ENCODE data around the gene APBB1IP.
"Not testable (repeated sequence)": the region's sequence is repeated elsewhere in the genome, so short reads cannot be mapped to it uniquely, and the experiment has no call there.

APBB1IP gene

GRCh38 chr10:26571655-26572054 is 133.5 kb downstream of the APBB1IP start:
- ATAC-seq, result no peak
- Mint-ChIP-seq H3K4me3 (no peak overlapping the region), H3K27me3 (no peaks in the 10 kb centered on the region), H3K9me3 (peaks cover 23% of the 10 kb centered on the region), H3K36me3 (peaks cover 78% of the 10 kb centered on the region), H3K4me1 (peaks cover 35% of the 10 kb centered on the region), H3K27ac (no peak overlapping the region)

DNA sequence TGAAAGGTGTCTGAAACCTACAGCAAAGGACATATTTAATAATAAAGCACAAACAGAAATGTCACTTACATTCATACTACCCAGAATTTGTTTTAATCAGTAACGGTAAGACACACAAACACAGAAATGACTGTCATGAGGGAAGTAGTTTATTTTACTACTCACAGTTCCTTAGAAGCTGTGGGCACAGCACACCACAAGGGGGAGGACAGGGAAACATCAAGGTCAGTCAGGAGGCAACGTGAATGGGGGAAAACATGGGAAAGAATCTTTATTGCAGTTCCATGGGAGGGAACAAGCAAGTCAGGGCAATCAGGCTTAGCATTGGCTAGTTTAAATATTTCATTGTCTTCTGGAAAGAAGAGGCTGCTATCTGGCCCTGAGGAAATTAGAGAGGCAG is 135.5 kb downstream of the APBB1IP start:
- H3K4me1 Mint-ChIP-seq, result peaks cover 35% of the 10 kb centered on the region
- peak; percentile 75 for ATAC-seq
- H3K27me3 Mint-ChIP-seq, result no peaks in the 10 kb centered on the region
- H3K27ac Mint-ChIP-seq, result peak overlapping the region; percentile 20
- H3K4me3 Mint-ChIP-seq, result peak overlapping the region; percentile 0
- H3K36me3 Mint-ChIP-seq, result peaks cover 63% of the 10 kb centered on the region
- peaks cover 23% of the 10 kb centered on the region for H3K9me3 Mint-ChIP-seq

DNA sequence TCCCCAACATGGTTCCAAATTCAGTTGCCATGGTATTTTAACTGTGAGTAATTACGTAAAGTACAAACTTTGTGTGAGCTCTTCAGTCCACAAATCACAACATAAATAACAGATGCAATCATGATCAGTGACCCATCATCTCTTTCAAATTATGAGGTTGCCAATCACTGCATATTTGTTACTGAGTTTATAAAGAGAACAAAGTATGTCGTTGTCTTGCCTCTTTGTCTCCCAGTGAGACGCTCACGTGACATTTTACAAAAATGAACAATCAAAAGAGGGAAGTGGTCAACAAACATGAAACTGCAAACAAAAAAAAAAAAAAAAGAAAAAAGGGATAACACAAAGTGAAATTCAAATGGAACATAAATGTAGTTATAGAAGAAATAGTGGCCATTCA is 136.6 kb downstream of the APBB1IP start:
- Mint-ChIP-seq H3K36me3 (peaks cover 51% of the 10 kb centered on the region), H3K4me1 (peaks cover 35% of the 10 kb centered on the region), H3K27ac (peak overlapping the region; percentile 20), H3K4me3 (peak overlapping the region; percentile 53), H3K27me3 (no peaks in the 10 kb centered on the region), H3K9me3 (peaks cover 23% of the 10 kb centered on the region)
- ATAC-seq, result peak; percentile 90

DNA sequence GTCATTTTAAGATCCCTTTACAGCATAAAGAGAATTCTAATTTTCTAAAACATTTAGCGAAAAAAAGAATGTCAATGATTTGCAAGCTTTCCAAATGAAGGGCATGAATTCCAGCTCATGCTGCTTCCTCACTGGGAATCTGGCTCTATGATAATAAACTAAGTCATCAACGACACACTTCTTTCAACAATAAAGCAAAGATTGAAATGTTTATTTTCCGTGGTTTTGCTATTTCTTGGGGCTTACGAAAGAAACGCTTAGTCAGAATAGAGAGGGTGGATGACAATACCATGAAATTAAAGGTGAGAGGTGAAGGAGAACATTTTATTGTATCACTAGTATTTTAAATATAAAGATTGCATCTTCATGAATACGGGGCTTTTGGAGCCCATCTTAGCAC is 140.2 kb downstream of the APBB1IP start:
- not testable (repeated sequence) for H3K4me3 Mint-ChIP-seq, H3K9me3 Mint-ChIP-seq, H3K27ac Mint-ChIP-seq, H3K27me3 Mint-ChIP-seq, ATAC-seq
- peaks cover 20% of the 10 kb centered on the region for H3K36me3 Mint-ChIP-seq
- H3K4me1 Mint-ChIP-seq, result peaks cover 24% of the 10 kb centered on the region

DNA sequence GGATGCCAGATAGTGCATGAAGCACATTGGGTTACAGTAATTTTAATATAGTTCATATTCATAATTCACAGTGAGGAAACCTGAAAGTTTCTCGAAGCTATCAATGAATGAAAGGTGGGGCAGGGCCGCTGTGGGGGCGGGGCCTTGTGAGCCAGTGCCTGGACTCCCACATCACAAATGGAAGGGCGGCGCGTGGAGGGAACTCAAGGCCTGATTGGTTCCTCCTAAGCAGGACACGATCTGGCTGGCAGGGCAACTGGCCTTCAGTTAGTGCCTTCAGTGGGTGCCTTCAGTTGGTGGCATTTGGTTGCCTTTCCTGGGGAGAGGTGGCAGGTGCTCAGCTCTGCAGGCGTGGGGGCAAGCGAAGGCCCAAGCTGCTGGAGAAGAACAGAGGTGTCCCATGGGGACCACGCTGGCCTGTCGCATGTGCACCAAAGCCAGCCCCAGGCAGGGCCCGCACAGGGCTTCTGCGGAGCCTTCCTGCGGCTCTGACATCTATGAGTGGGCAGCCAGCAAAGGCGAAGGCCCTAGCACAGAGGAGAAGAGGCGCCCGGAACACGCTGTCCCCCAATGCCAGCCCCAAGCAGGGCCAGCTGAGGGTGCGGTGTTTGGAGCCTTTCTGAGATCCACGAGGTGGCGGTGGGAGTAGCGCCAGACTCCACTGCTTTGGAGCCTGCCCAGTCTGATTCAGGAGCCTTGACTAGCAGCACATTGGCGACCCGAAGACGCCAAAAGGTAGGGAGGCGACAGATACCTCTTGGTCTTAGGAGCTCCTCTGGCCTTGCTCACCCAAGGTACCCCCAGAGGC is 141.3 kb downstream of the APBB1IP start:
- no peak for ATAC-seq

DNA sequence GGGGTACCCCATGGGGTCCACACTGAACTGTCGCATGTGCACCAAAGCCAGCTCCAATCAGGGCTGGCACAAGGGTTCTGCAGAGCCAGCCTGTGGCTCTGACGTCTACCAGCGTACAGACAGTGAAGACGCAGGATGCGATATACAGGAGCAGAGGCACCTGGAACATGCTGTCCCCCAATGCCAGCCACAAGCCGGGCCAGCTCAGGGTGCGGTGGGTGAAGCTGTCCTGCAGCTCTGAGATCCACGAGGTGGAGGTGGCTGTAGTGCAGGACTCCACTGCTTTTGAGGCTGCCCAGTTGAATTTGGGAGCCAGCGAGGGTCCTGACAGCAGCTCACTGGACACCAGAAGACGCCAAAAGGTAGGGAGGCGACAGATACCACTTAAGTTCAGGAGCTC is 148.1 kb downstream of the APBB1IP start:
- Mint-ChIP-seq H3K4me3 (no peak overlapping the region), H3K27ac (no peak overlapping the region), H3K4me1 (no peaks in the 10 kb centered on the region), H3K9me3 (no peaks in the 10 kb centered on the region), H3K36me3 (peaks cover 23% of the 10 kb centered on the region), H3K27me3 (no peaks in the 10 kb centered on the region)
- no peak for ATAC-seq

More for the DNA sequence above, 141.3 kb downstream of the APBB1IP start:
- H3K27ac Mint-ChIP-seq, result no peak overlapping the region
- peaks cover 15% of the 10 kb centered on the region for H3K4me1 Mint-ChIP-seq
- H3K4me3 Mint-ChIP-seq, result no peak overlapping the region
- H3K27me3 Mint-ChIP-seq, result no peaks in the 10 kb centered on the region
- peaks cover 5% of the 10 kb centered on the region for H3K9me3 Mint-ChIP-seq
- peaks cover 19% of the 10 kb centered on the region for H3K36me3 Mint-ChIP-seq

DNA sequence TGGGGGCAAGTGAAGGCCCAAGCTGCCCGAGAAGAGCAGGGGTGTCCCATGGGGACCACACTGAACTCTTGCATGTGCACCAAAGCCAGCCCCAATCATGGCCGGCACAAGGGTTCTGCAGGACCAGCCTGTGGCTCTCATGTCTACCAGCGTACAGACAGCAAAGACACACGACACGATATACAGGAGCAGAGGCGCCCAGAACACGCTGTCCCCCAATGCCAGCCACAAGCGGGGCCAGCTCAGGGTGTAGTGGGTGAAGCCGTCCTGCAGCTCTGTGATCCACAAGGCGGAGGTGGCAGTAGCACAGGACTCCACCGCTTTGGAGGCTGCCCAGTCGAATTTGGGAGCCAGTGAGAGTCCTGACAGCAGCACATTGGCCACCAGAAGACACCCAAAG is 150.5 kb downstream of the APBB1IP start:
- Mint-ChIP-seq H3K36me3 (peaks cover 34% of the 10 kb centered on the region), H3K9me3 (no peaks in the 10 kb centered on the region), H3K27ac (no peak overlapping the region), H3K27me3 (no peaks in the 10 kb centered on the region), H3K4me1 (no peaks in the 10 kb centered on the region), H3K4me3 (no peak overlapping the region)
- no peak for ATAC-seq

- H3K27me3 Mint-ChIP-seq, H3K27ac Mint-ChIP-seq, H3K9me3 Mint-ChIP-seq, H3K4me1 Mint-ChIP-seq, ATAC-seq, H3K4me3 Mint-ChIP-seq: not testable (repeated sequence)
- peaks cover 26% of the 10 kb centered on the region for H3K36me3 Mint-ChIP-seq
These were observed 151.7 kb downstream of the APBB1IP start for GRCh38 chr10:26589813-26590212.

GRCh38 chr10:26593896-26594295 is 155.8 kb downstream of the APBB1IP start:
- peak; percentile 90 for ATAC-seq
- Mint-ChIP-seq H3K4me1 (peaks cover 5% of the 10 kb centered on the region), H3K27ac (no peak overlapping the region), H3K27me3 (no peaks in the 10 kb centered on the region), H3K4me3 (peak overlapping the region; percentile 53), H3K9me3 (no peaks in the 10 kb centered on the region), H3K36me3 (peaks cover 26% of the 10 kb centered on the region)

GRCh38 chr10:26603283-26603682 is 165.1 kb downstream of the APBB1IP start:
- not testable (repeated sequence) for H3K4me3 Mint-ChIP-seq, ATAC-seq, H3K36me3 Mint-ChIP-seq, H3K27ac Mint-ChIP-seq, H3K27me3 Mint-ChIP-seq, H3K4me1 Mint-ChIP-seq, H3K9me3 Mint-ChIP-seq

- H3K4me3 Mint-ChIP-seq, H3K36me3 Mint-ChIP-seq, H3K27me3 Mint-ChIP-seq, H3K27ac Mint-ChIP-seq, ATAC-seq, H3K9me3 Mint-ChIP-seq, H3K4me1 Mint-ChIP-seq: not testable (repeated sequence)
These were observed 166.4 kb downstream of the APBB1IP start for GRCh38 chr10:26604320-26605093.

DNA sequence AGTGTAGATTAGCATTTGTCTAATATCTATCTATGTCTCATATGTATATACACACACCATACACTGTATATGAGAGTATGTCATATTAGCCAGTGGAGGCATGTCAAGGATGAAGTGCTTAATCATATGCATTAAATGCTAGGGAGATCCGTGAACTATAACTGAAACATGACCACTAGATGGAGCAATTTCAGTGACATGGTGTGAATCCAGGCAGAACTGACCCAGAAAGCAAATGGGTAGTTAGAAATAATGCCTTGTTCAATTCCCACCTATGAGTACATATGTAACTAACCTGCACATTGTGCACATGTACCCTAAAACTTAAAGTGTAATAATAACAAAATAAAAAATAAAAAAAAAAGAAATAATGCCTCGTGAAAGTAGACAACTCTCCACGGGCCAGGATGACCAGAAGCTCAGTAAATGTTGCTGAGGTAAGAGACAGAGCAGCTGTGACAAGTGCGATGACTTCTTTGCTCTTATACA is 168.3 kb downstream of the APBB1IP start:
- ATAC-seq, result peak; percentile 61
- H3K27me3 Mint-ChIP-seq, H3K36me3 Mint-ChIP-seq, H3K4me1 Mint-ChIP-seq, H3K4me3 Mint-ChIP-seq, H3K27ac Mint-ChIP-seq, H3K9me3 Mint-ChIP-seq: not testable (repeated sequence)

- Mint-ChIP-seq H3K4me1 (no peaks in the 10 kb centered on the region), H3K36me3 (no peaks in the 10 kb centered on the region), H3K27me3 (peaks cover 7% of the 10 kb centered on the region), H3K4me3 (no peak overlapping the region), H3K27ac (no peak overlapping the region), H3K9me3 (no peaks in the 10 kb centered on the region)
- ATAC-seq, result no peak
These were observed 174.2 kb downstream of the APBB1IP start for GRCh38 chr10:26612151-26612915.

Measured in stimulated activated memory B cell treated with anti-CD40 and anti-IgM and Interleukin-4, amounts not matched to agents 10 μg/mL and 1 μg/mL and 100 μg/mL, for 72 hours (primary cell).